ENCODE data around the gene FBXW9.
A peak's percentile ranks its signal among the peaks of the same experiment; 100 is the strongest.
"Not testable (repeated sequence)": the region's sequence is repeated elsewhere in the genome, so short reads cannot be mapped to it uniquely, and the experiment has no call there.

Gene FBXW9

DNA sequence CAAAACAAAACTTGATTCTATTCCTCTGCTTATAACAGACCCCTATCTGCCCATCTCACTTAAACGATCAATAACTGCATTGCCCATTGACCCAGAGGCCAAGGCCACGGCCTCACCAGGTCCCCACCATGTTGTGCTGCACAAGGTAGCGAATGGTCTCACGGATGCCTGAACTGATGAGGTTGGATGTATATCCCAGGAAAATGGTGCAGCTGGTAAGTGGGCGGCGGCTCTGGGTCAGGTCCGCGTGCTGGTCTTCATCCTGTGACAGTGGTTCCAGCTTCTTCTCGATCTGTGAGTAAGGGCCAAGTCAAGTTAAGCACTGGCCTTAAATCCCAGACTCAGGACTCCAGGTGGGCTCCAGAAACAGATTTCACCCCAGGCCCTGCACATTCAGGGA, 16.4 kb downstream of the FBXW9 start:
- DNase-seq = no peak

DNA sequence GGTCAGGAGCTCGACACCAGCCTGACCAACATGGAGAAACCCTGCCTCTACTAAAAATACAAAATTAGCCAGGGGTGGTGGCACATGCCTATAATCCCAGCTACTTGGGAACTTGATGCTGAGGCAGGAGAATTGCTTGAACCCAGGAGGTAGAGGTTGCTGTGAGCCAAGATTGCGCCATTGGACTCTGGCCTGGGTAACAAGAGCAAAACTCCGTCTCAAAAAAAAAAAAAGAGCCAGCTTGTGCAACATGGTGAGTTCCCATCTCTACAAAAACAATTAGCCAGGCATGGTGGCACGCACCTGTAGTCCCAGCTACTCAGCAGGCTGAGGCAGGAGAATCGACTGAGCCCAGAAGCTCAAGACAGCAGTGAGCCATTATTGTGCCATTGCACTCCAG, 18.4 kb downstream of the FBXW9 start:
- not testable (repeated sequence) for DNase-seq

DNA sequence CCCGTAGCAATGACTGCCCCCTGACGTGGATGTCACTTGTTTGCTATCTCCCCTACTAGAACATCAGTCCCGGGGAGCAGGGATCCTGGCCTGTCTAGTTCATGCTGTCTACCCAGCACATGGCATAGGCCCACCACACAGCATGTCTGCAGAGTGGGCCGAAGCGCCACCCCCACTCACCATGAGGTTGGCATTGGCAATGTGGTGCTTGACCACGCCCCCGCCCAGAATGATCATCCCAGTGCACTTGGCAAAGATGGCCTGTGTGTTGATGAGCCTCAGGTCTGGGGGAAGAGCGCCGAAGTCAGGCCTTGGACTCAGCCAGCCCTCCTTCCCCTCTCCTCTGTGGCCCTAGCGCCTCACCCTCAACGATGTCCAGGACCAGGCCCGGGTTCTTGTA, 19.5 kb downstream of the FBXW9 start:
- DNase-seq = no peak

DNA sequence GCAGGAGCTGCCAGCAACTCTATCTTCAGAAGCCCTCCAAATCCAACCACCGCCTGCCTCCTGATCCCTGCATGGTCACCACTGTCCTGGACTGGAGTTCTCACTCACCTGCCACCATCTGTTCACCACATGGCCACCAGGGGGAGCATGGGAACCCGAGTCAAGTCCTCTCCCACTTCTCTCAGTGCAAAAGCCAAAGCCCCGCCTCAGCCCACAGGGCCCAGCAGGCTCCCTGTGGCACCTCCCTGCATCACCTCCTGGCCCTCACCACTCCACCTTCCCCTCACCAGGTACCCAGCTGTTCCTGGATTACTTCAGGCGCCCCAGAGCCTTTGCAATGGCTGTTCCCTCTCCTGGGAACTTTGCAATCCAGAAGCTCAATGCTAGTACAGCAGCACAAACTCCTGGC, 20.0 kb downstream of the FBXW9 start:
- DNase-seq = peak; percentile 41

DNA sequence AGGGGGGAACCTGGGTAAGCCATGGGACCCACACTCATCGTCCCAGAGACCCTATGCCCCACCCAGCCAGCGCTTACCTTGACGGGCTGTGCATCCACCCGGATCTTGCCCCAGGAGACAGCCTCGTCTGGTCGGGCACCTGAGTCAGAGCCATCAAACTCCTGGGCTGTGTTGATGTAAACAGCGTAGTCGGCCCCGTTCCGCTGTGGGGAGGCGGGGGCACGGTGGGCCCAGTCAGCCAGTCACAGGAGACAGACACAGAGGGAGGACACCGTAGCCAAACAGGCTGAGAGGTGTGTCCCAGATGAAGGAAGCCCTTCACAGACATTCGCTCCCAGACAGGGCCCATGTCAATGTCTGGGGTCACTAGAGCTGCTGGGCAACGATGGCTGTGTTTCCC, 20.5 kb downstream of the FBXW9 start:
- DNase-seq = no peak

DNA sequence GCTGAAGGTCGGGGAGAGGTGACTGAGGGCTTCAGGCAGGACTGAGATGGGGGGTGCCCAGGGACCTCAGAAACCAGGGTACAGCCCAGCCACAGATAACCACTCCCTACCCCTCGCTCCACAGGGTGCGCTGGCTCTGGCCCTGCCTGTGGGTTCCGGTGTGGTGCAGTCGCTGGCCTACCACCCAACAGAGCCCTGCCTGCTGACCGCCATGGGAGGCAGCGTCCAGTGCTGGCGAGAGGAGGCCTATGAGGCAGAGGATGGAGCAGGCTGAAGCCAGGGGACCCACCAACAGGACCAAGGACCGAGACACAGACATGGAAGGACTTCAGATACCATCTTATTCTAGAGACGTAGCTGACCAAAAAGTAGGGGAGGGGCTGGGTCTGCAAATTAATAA, 21.0 kb downstream of the FBXW9 start:
- no peak for DNase-seq

DNA sequence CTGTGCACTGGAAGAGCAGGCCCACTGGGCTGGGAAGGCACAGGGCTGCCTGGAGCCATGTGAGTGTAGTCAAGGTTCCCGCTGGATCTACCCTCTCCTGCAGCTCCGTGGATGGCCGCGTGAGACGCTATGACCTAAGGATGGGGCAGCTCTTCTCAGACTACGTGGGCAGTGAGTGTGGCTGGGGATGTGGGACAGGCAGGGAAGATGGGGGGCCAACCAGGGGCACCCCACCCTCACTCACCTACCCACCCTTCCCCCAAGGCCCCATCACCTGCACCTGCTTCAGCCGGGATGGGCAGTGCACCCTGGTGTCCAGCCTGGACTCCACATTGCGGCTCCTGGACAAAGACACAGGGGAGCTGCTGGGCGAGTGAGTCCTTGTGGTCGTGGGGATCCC, 23.7 kb downstream of the FBXW9 start:
- DNase-seq = no peak

DNA sequence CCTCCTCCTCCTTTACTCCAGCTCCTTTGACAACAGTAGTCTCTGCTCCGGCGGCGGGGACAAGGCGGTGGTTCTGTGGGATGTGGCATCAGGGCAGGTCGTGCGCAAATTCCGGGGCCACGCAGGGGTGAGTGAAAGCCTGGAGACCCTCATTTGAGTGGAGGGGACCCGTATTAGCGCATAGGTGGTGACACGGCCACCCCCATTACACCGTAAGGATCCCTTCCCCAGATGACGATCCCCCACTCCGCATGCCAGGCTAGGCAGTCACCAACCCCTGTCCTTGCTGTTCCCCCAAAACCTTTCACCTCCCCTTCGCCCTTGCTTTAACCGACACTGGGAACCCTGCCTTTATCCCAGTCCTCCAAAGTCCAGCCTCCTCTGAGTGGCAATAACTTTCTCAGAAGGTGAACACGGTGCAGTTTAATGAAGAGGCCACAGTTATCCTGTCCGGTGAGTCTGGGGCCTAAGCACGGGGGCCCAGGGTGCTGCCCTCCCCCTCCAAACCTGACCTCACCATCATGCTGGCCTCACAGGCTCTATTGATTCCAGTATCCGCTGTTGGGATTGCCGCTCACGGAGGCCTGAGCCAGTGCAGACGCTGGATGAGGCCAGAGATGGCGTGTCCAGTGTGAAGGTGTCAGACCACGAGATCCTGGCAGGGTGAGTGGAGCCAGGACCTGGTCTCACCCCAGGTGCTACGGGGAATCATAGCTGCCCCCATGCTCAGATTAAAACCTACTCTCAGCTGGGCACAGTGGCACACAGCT, 26.1 kb downstream of the FBXW9 start:
- no peak for DNase-seq

DNA sequence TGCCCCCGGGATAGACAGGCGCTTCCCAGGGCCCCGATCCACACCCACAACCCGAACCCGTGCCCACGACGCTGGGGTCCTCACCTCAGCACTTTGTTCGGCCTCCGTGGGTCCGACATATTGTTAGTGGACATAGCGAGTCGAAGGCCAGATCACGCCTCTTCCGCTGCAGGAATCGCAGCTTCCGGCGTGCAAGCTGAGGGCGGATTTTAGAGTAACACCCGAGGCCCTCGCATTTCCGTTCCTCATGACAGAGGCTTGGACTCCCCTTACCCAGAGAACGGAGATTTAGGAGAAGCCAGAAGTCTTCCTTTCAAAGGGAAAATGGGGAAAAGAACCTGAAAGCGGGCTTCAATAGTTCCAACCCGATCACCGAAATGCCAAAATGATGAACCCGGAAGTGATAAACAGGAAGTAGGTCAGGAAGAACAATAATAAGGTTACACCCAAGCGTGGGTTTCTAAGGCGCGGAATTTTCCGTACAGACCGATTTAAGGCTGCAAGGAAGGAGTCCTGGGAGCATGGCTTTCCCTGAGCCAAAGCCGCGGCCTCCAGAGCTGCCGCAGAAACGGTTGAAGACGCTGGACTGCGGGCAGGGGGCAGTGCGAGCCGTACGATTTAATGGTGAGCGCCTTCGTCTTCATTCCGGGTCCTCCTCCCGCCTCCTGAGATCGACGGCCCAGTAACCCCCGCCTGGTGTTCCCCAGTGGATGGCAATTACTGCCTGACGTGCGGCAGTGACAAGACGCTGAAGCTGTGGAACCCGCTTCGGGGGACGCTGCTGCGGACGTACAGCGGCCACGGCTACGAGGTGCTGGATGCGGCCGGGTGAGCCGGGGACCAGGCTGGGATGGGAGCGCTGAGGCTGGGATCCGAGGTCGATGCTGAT, 26.9 kb downstream of the FBXW9 start:
- DNase-seq = peak; percentile 47

DNA sequence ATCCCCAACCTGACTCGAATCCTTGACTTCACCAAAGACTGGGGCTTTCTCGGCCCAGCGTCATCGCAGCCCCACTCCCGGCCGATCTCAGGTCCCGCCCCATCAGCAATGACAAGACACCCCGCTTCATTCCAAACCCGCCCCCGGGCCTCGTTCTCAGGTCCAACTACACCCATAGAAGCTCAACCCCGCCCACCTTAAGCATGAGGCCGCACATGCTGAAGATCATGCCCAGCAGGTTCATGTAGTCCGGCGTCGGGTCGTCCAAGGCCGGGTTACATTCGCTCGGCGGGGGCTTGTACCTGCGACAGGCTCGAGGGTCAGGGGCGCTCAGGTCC, 27.5 kb downstream of the FBXW9 start:
- DNase-seq = no peak

DNA sequence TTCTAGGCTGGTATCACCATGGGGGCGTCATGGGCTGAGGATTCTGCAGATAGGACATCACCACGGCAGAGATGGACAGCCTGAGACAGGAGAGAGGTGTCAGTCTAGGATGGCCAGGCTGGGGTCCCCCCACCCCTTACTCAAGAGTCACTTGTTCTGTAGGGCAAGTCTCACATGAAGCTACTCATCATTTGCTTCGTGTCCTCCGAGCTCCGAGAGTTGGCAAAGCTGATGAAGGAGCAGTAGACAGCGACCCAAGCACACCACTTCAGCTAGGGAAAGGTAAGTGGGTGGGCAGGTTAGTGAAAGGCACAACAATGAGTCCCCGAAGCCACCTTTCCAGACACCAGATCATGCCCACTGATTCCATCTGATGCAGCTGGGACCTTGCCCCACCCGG, 28.1 kb downstream of the FBXW9 start:
- DNase-seq = no peak

DNA sequence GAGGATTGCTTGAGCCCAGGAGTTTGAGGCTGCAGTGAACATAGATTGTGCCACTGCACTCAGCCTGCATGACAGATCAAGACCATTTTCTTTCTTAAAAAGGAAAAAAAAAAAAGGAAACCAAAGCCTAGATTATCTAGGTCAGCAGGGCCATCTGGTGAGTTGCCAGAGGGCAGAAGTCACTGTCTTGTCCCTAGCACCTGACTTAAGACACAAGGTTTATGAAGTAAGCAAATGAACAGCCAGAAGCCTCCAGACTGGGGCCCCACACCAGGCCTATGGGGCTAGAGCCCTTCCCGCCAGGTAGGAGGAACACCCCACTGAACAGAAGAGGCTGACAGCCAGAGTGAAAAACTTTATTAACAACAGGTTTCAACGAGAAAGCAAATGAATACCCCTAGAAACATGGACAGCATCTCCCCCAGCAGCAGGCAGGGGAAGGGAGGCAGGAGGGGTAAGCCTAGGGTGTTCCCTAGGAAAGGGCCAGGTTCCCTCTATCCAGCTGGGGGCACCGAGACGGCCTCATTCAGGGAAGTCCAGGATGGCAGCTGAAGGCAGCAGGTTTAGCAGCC, 28.6 kb downstream of the FBXW9 start:
- DNase-seq = no peak

DNA sequence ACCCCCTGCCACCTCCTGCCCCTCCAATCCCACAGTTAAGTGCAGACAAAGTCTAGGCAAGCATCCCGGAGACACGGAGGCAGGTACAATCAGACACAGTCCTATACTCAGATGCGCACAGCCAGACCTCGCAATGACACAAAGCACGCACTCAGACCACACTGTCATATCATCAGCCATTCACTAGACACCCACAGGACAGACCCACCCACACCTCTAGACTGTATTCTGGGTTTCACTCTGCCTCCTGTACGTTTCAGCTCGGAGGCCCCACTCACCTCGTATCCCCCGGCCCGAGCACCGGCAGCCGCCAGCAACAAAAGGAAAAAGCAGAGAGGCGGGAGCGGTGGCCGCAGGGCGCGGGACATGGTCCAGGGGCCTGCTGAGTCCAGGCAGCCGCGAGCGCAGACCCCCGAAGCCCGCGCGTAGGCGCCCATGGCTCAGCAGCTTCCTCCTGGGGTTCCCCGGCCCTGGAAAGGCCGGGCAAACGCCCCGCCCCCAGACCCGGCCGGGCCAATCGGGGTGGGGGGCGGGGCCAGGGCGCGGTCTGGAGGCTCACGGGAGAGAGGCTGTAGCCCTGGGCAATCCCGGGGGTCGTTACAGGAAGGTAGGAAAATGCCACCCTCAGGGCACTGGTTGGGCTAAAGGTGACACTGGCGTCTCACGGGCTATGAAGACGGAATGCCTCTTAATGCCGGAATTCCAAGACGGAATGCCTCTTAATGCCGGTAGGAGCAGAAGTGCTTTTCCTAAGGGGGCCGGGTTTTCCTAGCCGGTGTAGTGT, 30.0 kb downstream of the FBXW9 start, which contains the start of the genes MAN2B1 and WDR83:
Gene MAN2B1 (minus strand): TSS at position 478 of the 784 bp plus-strand sequence. CDS start 41 bp downstream, at position 437.
Gene WDR83 (plus strand): TSS at position 543 of the 784 bp plus-strand sequence. CDS start 2,984 bp downstream, outside the sequence.
- peak; percentile 43 for DNase-seq

DNA sequence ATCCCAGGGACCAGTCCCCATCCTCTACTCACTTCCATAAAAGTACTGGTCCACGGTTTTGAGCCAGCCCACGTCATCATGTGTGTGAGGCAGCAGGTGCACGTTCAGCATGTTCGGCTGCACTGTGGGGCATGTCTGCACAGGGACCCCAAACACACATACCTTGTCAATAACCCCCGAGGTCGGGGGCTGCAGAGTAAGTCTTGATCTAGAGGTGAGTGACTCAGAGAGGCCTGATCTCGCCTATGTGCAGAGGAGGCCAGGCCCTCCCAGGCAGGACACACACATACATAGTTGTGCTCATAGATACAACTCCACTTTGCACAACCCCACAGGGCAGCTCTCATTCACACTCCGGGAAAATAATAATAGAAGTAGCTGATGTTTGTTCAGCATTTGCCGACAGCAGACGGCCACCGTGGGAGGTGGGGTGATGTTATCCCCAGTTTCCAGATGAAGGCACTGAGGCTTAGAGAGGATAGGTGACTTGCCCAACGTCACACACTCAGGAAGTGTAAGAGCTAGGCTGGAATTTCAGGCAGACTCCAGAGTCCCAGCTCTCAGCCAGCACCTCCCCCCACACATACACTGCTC, 30.7 kb downstream of the FBXW9 start:
- no peak for DNase-seq

DNA sequence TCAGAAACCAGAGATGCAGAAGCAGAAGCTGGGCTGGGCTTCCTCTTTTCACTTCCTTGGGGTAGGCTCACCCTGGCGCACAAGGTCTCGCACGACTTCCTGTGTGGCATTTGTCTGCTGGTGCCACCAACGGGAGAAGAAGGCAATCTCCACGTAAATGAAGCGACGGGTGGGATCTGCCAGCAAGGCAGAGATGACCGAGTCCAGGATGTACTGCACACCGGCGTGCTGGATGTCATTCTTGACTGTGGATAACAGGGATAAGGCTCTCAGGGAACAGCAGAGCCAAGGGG, 31.2 kb downstream of the FBXW9 start:
- no peak for DNase-seq

DNA sequence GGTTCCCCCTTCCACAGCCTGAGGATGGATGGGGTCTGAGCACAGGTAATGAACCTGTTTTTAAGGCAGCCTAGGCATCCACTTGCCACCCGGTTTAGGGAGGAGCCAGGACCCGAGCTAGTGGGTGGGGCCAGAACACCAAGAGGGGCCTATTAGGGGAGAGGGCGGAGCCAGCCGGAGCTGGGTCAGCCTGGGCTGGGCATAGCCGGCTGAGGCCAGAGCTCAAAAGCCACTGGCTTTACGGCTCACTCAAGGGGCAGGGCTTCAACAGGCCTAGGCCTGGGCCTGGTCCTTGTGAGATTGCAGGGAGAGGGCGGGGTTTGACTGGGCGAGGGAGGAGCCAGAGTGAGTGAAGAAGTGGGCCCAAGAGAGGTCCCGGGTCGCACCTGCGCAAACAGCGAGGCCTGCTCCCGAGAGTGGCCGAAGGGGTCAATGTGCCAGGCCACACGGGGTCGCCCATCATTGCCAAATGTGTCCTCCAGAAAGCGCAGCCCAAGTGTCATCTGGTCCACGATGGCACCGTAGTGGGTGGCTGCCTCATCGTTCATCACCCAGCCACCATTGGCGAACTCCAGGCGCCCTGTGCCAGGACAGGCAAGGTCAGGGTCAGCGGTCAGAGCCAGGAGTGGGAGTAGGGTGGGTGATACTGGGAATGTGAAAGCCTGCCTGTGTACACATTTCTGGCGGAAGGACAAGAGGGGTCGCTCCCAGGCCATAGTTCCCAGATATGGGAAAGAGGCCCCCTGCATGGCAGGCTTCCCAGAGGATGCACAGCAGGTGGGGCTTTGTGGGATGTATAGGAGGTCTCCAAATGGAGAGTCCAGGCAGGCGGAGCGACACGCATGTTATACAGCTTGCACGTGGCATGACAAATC, 31.8 kb downstream of the FBXW9 start:
- no peak for DNase-seq

DNA sequence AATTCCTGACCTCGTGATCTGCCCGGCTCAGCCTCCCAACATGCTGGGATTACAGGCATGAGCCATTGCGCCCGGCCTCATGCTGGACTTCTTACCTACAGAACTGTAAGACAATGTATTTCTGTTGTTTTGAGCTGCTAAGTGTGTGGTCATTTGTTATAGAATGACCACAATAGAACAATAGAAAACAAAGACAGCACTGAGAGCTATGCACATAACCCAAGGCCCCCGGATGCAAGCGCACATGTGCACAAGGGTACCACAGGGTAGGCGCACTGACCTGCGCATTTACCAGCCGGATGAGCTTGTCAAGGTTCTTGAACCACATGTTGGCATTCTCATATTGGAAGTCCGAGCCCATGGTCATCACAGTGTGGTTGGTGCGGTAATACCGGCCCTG, 35.5 kb downstream of the FBXW9 start:
- no peak for DNase-seq

DNA sequence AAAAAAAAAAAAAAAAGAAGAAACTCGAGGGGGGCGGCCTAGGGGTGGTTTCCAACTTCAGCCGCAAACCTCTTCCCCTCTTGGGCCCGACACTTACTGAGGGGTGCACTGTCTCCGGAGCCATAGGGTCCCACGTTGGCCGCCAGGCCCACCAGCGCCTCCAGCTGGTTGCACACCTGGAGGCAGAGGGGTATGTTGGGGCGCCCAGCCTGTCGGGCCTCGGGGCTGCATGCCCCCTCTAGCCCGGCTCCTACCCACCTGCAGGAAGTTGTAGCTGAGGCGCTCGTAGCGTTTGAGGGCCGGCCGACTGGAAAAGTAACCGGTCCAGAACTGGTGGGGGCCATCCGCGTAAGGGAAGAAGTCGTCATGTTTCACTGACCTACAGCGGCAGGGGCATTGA, 38.5 kb downstream of the FBXW9 start:
- no peak for DNase-seq

DNA sequence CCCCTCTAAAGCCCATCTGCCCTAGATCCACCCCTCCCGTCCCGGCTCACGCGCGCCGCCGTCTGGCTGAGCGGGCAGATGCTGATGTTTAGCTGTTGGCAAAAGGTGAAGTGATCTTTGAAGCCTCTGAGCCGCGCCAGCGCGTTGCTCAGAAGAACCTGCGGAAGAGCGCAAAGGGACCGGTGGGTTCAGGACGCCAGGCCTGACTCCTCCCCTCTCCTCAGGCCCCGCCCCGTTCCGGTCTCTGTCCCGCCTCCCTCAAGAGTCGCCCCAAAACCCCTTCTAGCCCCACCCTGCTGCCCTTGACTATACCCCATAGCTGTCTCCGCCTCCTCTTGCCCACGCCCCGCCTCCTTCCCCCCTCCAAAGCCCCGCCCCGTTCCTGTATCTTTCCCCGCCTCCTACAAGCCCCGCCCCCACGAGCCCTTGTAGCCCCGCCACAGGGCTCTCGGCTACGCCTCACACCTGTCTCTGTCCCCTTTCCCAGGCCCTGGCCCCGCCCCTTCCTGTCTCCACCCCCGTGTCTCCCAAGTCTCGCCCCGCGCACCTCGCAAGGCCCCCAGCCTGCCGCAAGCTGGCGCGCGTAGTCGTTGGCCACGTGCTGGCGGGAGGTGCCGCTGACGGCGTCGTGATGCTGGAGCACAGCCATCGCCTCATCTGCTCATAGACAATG, 39.4 kb downstream of the FBXW9 start:
- DNase-seq = no peak

DNA sequence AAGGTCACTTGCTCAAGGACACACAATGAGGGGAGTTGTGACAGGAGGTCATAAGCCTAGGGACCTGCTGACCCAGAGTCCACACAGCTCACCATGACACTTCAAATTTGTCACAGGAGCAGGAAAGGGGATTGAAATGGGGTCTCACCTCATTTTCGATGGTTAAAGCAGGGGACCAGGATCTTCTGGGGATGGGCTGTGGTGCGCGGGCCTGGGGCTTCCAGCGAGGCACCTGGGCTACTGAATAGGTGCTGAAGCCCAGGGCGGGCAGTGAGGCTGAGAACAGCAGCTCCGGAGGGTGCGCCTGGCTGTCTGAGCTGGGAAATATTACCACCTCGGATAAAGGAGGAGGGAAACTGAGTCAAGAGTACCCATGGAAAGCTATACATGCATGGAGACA, 40.9 kb downstream of the FBXW9 start:
- DNase-seq = no peak

DNA sequence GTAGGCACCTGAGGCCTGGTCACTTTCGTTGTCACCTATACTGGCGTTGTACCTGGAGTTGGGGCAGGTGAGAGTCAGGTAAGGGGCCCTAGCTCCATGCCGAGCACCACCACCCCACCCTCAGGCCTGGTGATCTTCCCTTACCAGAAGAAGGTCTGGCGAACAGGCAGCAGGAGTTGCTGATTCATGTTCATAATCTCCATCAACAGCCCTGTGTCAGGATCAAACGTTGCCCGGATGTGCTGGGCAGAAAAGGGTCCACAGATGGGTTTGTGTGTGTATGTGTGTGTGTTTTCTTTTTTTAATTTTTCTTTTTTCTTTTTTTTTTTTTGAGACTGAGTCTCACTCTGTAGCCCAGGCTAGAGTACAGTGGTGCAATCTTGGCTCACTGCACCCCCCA, 44.2 kb downstream of the FBXW9 start:
- no peak for DNase-seq

Data from NCI-H1694 (cell line).